GM12801 (cell line): ENCODE data around the gene GMPPB.

Experiments
- TF ChIP-seq, protein P1 (sequence below): IDR thresholded peaks from one replicate; pipeline ENCODE4 v1.5.1; 2011; ENCODE audit warnings: control low read depth; ENCODE audit not compliant: insufficient read length; ENCODE audit errors: extremely low read depth

Gene GMPPB

DNA sequence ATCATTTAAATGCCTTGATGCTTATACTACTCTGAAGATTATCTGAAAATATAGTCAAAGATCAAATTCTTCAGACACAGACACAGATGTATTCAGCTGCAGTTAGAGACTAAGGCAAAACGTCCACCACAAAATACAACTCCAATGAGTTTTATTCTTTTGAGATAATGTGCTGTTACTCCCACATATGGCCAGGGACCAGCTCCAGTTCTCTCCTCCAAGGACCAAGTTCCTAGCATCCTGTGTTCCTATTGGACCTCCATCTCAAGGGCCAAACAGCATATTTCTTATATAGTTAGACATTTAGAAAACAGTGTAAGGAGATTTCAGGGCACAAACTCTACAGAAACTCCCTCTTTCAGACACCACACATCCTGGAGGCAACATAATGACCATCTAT lies 35.5 kb upstream of the GMPPB start:
- TF ChIP-seq, protein P1, sequence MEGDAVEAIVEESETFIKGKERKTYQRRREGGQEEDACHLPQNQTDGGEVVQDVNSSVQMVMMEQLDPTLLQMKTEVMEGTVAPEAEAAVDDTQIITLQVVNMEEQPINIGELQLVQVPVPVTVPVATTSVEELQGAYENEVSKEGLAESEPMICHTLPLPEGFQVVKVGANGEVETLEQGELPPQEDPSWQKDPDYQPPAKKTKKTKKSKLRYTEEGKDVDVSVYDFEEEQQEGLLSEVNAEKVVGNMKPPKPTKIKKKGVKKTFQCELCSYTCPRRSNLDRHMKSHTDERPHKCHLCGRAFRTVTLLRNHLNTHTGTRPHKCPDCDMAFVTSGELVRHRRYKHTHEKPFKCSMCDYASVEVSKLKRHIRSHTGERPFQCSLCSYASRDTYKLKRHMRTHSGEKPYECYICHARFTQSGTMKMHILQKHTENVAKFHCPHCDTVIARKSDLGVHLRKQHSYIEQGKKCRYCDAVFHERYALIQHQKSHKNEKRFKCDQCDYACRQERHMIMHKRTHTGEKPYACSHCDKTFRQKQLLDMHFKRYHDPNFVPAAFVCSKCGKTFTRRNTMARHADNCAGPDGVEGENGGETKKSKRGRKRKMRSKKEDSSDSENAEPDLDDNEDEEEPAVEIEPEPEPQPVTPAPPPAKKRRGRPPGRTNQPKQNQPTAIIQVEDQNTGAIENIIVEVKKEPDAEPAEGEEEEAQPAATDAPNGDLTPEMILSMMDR: no peak

DNA sequence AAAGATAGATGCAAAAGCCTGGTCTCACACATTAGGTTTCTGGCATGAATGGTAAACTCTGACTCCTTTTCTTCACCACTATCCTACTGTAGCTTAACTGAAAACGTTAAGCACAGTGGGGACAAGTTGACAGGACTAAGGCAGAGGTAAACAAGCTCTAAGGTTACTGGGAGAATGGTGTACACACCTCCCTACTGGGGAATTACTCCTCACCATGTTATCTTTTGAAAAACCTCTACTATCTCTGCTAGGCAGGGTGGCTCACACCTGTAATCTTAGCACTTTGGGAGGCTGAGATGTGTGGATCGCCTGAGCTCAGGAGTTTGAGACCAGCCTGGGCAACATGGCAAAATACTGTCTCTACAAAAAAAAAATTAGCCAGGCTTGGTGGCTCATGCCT lies 33.4 kb upstream of the GMPPB start:
- TF ChIP-seq, protein P1: no peak

DNA sequence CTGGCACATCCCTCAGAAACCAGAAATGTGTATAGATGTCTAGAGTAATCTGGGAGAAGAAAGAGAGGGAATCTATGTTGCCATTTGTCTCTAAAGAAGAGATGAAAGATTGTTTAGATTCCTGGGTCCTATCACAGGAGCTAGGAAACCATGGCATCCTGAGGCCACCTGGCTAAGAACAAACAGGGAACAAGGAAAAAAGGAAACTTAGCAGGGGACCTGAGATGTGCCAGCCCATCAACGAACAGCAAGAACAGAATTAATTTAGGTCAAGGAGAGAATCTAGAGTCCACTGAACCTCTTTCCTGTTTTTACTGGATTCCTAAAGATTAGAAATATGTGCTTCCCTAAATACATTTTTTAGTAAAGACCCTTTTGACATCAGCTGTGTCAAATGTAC lies 32.3 kb upstream of the GMPPB start:
- TF ChIP-seq, protein P1: no peak

DNA sequence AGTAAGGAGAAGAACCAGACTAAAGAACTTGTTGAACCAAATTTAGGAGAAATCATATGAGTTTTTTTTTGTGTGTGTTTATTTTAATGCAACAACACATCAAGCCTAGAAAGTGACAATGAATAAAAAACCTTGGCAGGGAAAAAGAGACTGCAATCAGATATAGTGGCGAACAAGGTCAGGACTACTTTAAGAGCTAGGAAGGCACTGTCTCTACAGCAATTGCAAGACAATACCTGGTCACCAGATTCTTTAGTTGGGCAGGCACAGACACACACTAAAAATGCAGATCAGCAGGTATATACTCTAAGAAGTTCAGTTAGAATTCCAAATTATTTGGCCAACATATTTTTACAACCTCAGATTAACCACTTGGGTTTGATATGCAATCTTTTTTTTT lies 30.8 kb upstream of the GMPPB start:
- TF ChIP-seq, protein P1: no peak

DNA sequence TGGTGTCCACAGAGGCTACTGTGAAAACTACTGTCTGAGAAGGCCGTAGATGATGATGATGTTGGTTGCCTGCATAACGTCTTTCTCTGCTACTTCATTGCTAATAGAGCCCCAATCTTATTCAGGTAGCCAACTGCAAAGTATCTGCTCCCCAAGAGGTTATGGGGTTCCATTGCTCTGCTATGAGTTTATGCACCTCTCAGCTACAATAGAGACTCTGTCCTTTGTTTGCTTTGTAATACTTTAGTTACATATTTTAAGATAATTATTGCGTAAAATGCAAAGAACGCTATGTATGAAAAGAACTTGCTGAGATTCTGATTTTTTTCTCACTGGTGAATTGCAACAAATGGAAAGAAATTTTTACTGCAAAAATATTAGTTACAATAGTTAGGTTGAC lies 27.8 kb upstream of the GMPPB start:
- TF ChIP-seq, protein P1: no peak

DNA sequence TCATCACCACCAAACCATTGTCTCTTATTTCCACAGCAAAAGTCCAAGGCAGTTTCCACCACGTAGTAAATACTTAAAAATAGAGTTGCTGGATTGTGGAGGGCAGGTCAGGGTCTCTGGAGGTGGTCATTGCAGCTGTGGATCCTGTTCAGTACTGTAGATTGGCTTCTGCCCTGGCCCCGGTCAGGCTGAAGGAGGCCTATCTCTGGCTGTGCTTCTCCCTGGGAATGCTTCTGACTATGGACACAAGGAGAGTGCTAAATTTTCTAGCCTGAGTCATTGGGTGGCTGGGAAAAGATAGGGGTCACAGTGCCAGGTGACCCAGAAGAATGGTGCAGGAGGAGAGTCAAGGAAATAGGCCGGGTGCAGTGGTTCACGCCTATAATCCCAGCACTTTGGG lies 26.3 kb upstream of the GMPPB start:
- TF ChIP-seq, protein P1: no peak

DNA sequence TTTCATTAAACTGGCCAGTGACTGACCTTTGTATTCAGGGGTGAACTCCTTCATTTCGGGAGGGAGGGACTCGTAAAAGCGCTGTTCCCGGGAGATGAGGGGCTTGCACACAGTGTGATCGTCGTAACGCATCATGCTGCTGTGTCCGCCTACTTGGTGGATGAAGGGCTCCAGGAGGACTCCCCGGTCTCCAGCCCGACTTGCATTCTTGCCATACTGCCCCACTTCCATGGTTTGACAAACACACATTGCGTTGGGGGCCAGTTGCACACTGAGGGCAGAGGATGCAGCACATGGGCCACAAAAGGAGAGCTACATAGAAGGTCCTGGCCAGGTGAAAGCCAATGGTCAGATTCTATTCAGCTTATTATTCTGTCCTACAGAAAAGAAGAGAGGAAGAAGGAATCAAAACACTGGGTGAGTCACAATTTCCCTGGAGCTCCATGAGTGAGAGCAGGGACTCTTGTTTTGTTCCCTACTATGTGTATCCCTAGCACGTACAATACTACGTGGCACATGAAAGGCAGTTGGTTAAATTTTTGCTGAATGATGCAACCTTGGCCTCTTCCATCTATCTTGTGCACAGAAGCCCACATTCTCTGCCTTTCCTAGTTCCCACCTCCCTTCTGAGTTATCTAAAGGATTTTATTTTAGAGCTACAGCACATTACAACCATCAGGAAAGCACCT lies 24.2 kb upstream of the GMPPB start:
- TF ChIP-seq, protein P1: no peak
